Fibroblast of lung (primary cell): ENCODE results near the gene RPLP2.

Experiments
- EZH2 ChIP-seq: IDR thresholded peaks from 2 replicates; pipeline ENCODE4 v1.5.1; 2012; ENCODE audit warnings: low read length, control low read depth, mild to moderate bottlenecking; ENCODE audit errors: missing control alignments
- TF ChIP-seq, protein P1 (sequence below), 2 donors: IDR thresholded peaks in 1 of 2; conservative IDR thresholded peaks in 1 of 2; 1 replicate in 1 of 2; 2 replicates in 1 of 2; pipeline ENCODE4 v1.5.1; 2011 to 2012; ENCODE audit warnings: low read length in 2 of 2, control low read depth in 1 of 2, inconsistent platforms in 1 of 2, low read depth in 1 of 2, mild to moderate bottlenecking in 1 of 2

DNA sequence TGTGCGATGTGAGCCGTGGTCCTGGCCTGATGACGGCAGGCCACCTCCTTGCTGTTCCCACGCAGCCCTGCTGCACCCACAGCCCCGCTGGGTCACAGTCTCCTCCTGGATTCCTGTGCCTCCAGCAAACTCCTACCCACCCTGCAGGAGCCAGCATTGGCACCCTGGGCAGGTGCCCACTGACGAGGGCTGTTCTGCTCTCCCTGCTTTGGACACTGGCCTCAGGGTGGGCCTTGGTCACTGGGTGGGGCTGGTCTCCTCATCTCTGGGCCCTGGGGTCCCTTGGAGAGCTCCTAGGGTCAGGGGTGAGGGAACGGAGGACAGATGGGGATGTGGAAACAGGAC is 45.5 kb downstream of the RPLP2 start:
- TF ChIP-seq EZH2 = no peak
- TF ChIP-seq, protein P1, sequence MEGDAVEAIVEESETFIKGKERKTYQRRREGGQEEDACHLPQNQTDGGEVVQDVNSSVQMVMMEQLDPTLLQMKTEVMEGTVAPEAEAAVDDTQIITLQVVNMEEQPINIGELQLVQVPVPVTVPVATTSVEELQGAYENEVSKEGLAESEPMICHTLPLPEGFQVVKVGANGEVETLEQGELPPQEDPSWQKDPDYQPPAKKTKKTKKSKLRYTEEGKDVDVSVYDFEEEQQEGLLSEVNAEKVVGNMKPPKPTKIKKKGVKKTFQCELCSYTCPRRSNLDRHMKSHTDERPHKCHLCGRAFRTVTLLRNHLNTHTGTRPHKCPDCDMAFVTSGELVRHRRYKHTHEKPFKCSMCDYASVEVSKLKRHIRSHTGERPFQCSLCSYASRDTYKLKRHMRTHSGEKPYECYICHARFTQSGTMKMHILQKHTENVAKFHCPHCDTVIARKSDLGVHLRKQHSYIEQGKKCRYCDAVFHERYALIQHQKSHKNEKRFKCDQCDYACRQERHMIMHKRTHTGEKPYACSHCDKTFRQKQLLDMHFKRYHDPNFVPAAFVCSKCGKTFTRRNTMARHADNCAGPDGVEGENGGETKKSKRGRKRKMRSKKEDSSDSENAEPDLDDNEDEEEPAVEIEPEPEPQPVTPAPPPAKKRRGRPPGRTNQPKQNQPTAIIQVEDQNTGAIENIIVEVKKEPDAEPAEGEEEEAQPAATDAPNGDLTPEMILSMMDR (conservative IDR thresholded peaks at IDR 0.05 in 1 of 2, IDR thresholded peaks at IDR 0.05 in 1 of 2; ENCODE audit: low read depth in 1 of 2, low read length in 2 of 2) = no peak
